Stimulated activated CD8-positive, alpha-beta memory T cell treated with anti-CD3 and anti-CD28 coated beads, Interleukin-12 subunit alpha, Interleukin-12 subunit beta, amount 100 ng/mL, for 24 hours (primary cell): Measurements from ENCODE around the gene PTPRF.

Source experiments
- DNase-seq: peaks from one replicate; pipeline ENCODE4 v3.0.0-alpha.2; 2020; ENCODE audit errors: extremely low read depth

PTPRF gene

GRCh38 chr1:43664369-43664768, 133.7 kb downstream of the PTPRF start:
- DNase-seq = no peak

GRCh38 chr1:43666608-43667007, 135.9 kb downstream of the PTPRF start:
- DNase-seq = no peak

DNA sequence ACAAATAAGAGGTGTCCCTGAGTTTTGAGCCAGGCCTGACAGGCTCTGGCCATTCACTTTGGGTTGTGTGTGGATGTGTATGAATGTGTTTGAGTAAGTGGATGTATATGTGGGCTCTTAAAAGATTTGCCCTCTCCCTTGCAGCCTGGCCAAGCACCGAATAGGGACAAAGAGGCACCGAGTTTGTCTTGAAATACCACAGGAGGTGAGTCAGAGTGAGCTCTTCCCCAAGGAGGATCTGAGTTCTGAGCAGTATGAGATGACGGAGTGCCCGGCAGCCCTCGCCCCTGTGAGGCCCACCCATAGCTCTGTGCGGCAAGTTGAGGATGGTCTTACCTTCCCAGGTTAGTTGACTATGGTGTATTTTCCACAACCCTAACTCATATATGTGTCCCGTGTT, 138.3 kb downstream of the PTPRF start:
- DNase-seq = no peak

- no peak for DNase-seq
Measured at GRCh38 chr1:43669878-43670277, 139.2 kb downstream of the PTPRF start.

- DNase-seq = no peak
Measured at GRCh38 chr1:43671193-43671592, 140.5 kb downstream of the PTPRF start.

GRCh38 chr1:43671626-43672330, 141.1 kb downstream of the PTPRF start:
- no peak for DNase-seq

GRCh38 chr1:43673261-43673660, 142.6 kb downstream of the PTPRF start:
- DNase-seq = no peak
